Smooth muscle cell (in vitro differentiated cells): ENCODE results near the gene ELMO3. TPM values are rescaled to one million over a fixed set of nuclear protein-coding genes. Genes with fewer than 3 reads are reported as not detected.

ENCODE experiments used
- DNase-seq: peaks from one replicate; lab custom pipeline; 2025; ENCODE audit not compliant: unreplicated experiment; lab: John Stamatoyannopoulos, UW
- H2AFZ ChIP-seq: fragments of 200-600 bp; sonication (generic); 2 replicates; pipeline ENCODE4 v1.6.0; 2016; ENCODE audit warnings: antibody characterized with exemption, low read depth, mild to moderate bottlenecking
- H3F3A ChIP-seq: fragments of 200-600 bp; sonication (generic); 2 replicates; pipeline ENCODE4 v1.6.0; 2017; ENCODE audit warnings: antibody characterized with exemption, low read depth
- H3K27ac ChIP-seq: fragments of 200-600 bp; sonication (generic); 2 replicates; pipeline ENCODE4 v1.5.1; 2016; ENCODE audit warnings: low read depth, mild to moderate bottlenecking
- H3K27me3 ChIP-seq: fragments of 200-600 bp; sonication (generic); 2 replicates; pipeline ENCODE4 v1.6.1; 2016; ENCODE audit warnings: low read depth, mild to moderate bottlenecking
- H3K36me3 ChIP-seq: fragments of 200-600 bp; sonication (generic); 2 replicates; pipeline ENCODE4 v1.5.1; 2016; ENCODE audit warnings: low read depth
- H3K4me1 ChIP-seq: fragments of 200-600 bp; sonication (generic); 2 replicates; pipeline ENCODE4 v1.5.1; 2016; ENCODE audit warnings: low read depth
- H3K4me2 ChIP-seq: fragments of 200-600 bp; sonication (generic); 2 replicates; pipeline ENCODE4 v1.6.0; 2016; ENCODE audit warnings: mild to moderate bottlenecking
- H3K4me3 ChIP-seq: fragments of 200-600 bp; sonication (generic); 2 replicates; pipeline ENCODE4 v1.5.1; 2016; ENCODE audit warnings: mild to moderate bottlenecking
- H3K79me2 ChIP-seq: fragments of 200-600 bp; sonication (generic); 2 replicates; pipeline ENCODE4 v1.6.0; 2016; ENCODE audit warnings: low read depth, mild to moderate bottlenecking
- H3K9ac ChIP-seq: fragments of 200-600 bp; sonication (generic); 2 replicates; pipeline ENCODE4 v1.6.0; 2016; ENCODE audit warnings: low read depth
- H3K9me3 ChIP-seq: fragments of 200-600 bp; sonication (generic); replicated peaks from 2 replicates; pipeline ENCODE4 v1.5.1; 2016; ENCODE audit warnings: low read depth
- H4K20me1 ChIP-seq: fragments of 200-600 bp; sonication (generic); 2 replicates; pipeline ENCODE4 v1.6.0; 2016; ENCODE audit warnings: low read depth
- CTCF ChIP-seq: fragments of 200-600 bp; sonication (generic); IDR thresholded peaks from 2 replicates; pipeline ENCODE4 v1.5.1; 2017; ENCODE audit warnings: borderline replicate concordance, mild to moderate bottlenecking, antibody characterized with exemption; ENCODE audit not compliant: insufficient read depth, poor library complexity, severe bottlenecking
- WGBS: methylation state at CpG from one replicate; pipeline ENCODE4 v1.1.7; 2016; ENCODE audit warnings: low lambda C conversion rate; 5-methylcytosine and 5-hydroxymethylcytosine counted together
- polyA plus RNA-seq: library from polyadenylated mRNA; unstranded; fragments of >200 nt; fragmentation: Nextera tagmentation; extraction: Ambion mirVana; gene quantifications from 2 replicates; pipeline ENCODE4 v1.2.1, GENCODE V29; 2016
- total RNA-seq: library from RNA; depleted of rRNA; stranded (reverse); fragments of >200 nt; gene quantifications from 2 replicates; pipeline ENCODE4 v1.2.3, GENCODE V29; 2014

The ELMO3 gene
- total and polyA plus RNA-seq, 2 experiments from 2014 or later, result 2.2 to 6.7 TPM

GRCh38 chr16:67206129-67206837 lies 7.4 kb downstream of the ELMO3 start:
- Histone ChIP-seq H3K9ac (no peak overlapping the region), H3K36me3 (no peaks in the 10 kb centered on the region), H3F3A (no peaks in the 10 kb centered on the region), H3K27me3 (no peaks in the 10 kb centered on the region), H3K4me3 (no peak overlapping the region), H3K79me2 (no peaks in the 10 kb centered on the region), H3K9me3 (no peaks in the 10 kb centered on the region), H4K20me1 (no peaks in the 10 kb centered on the region), H3K4me2 (no peak overlapping the region), H3K4me1 (no peaks in the 10 kb centered on the region), H2AFZ (no peak overlapping the region), H3K27ac (no peak overlapping the region)
- DNase-seq, result no peak
- 94% methylated on average over 8 of the region's 8 CpGs for WGBS
- TF ChIP-seq CTCF, result no peak

DNA sequence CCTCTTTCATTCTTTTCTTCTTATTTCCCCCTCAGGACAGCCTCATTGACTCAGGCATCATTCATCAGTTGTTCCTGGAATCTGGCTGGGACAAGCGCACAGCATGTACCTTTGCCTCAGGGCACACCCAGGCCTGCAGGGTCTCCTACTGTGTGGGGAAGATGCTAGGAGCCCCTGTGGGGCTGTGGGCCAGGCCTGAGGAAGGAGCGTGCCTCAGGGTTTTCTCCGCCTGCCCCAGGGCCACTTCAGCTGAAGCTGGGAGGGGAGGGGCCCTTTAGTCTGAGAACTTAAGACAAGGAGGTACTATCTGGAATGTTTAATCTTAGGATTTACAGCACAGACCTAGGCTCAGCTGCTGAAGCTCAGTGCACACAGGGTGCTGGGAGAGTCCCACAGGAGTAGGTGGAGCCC lies 7.9 kb downstream of the ELMO3 start:
- no peaks in the 10 kb centered on the region for H4K20me1 ChIP-seq
- H3K27ac ChIP-seq, result no peak overlapping the region
- no peaks in the 10 kb centered on the region for H3K9me3 ChIP-seq
- no peak for TF ChIP-seq CTCF
- H3K4me3 ChIP-seq, result no peak overlapping the region
- H3K36me3 ChIP-seq, result no peaks in the 10 kb centered on the region
- no peaks in the 10 kb centered on the region for H3F3A ChIP-seq
- H2AFZ ChIP-seq, result no peak overlapping the region
- no peak for DNase-seq
- no peaks in the 10 kb centered on the region for H3K79me2 ChIP-seq
- H3K4me2 ChIP-seq, result no peak overlapping the region
- H3K4me1 ChIP-seq, result no peaks in the 10 kb centered on the region
- no peak overlapping the region for H3K9ac ChIP-seq
- 84% methylated on average over 3 of the region's 3 CpGs for WGBS
- no peaks in the 10 kb centered on the region for H3K27me3 ChIP-seq

GRCh38 chr16:67207249-67208091 lies 8.5 kb downstream of the ELMO3 start:
- Histone ChIP-seq H3K4me3 (no peak overlapping the region), H3K4me2 (no peak overlapping the region), H3K9me3 (no peaks in the 10 kb centered on the region), H3F3A (no peaks in the 10 kb centered on the region), H3K27ac (no peak overlapping the region), H3K79me2 (no peaks in the 10 kb centered on the region), H3K36me3 (no peaks in the 10 kb centered on the region), H4K20me1 (no peaks in the 10 kb centered on the region), H3K4me1 (no peaks in the 10 kb centered on the region), H3K27me3 (no peaks in the 10 kb centered on the region), H3K9ac (no peak overlapping the region), H2AFZ (no peak overlapping the region)
- WGBS, result 79% methylated on average over 21 of the region's 21 CpGs
- DNase-seq, result no peak
- no peak for TF ChIP-seq CTCF
